Stimulated activated effector memory CD8-positive, alpha-beta T cell treated with anti-CD3 and anti-CD28 coated beads, Interleukin-12 subunit alpha, Interleukin-12 subunit beta, amount 100 ng/mL, for 72 hours (primary cell): ENCODE results near the gene SNAP25.

Experiments
- ATAC-seq: fragments of 150-1000 bp; cut with Tn5 transposase; 2 replicates; pipeline ENCODE4 v1.10.0; 2021
- DNase-seq, 2 donors: peaks; one replicate each; pipeline ENCODE4 v3.0.0; 2021 to 2022; ENCODE audit warnings: low spot score in 2 of 2
- H3K27ac Mint-ChIP-seq: one replicate; pipeline ENCODE4 v1.8.0; 2022; ENCODE audit warnings: mild to moderate bottlenecking, mixed read lengths
- H3K36me3 Mint-ChIP-seq: one replicate; pipeline ENCODE4 v1.8.0; 2022; ENCODE audit warnings: mild to moderate bottlenecking, mixed read lengths
- H3K4me1 Mint-ChIP-seq: one replicate; pipeline ENCODE4 v1.8.0; 2022; ENCODE audit warnings: mixed read lengths
- H3K4me3 Mint-ChIP-seq: one replicate; pipeline ENCODE4 v1.8.0; 2022; ENCODE audit warnings: mild to moderate bottlenecking, mixed read lengths
- H3K9me3 Mint-ChIP-seq: one replicate; pipeline ENCODE4 v1.8.0; 2022; ENCODE audit warnings: mixed read lengths

The SNAP25 gene

DNA sequence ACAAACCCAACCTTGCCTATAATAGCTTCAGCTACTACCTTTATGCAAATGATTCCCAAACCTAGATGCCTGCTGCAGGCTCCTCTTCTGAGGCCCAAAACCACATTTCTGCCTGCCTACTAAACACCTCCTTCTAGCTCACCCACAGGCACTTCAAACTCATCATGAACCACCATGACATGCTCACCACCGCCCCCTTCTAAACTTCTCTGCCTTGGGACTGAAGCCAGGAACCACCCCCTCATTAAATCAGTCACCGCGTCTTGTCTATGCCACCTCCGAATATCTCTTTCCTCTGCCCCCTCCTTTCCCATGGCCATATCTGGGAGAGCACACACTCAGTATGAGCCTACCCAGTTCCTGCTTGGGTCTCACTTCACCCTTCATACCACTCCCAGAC, 101.2 kb downstream of the SNAP25 start:
- Mint-ChIP-seq H3K9me3 (no peaks in the 10 kb centered on the region), H3K27ac (no peak overlapping the region), H3K4me1 (peaks cover 7% of the 10 kb centered on the region), H3K4me3 (no peak overlapping the region), H3K36me3 (no peaks in the 10 kb centered on the region)
- DNase-seq (no peak), ATAC-seq (peak; percentile 40)

DNA sequence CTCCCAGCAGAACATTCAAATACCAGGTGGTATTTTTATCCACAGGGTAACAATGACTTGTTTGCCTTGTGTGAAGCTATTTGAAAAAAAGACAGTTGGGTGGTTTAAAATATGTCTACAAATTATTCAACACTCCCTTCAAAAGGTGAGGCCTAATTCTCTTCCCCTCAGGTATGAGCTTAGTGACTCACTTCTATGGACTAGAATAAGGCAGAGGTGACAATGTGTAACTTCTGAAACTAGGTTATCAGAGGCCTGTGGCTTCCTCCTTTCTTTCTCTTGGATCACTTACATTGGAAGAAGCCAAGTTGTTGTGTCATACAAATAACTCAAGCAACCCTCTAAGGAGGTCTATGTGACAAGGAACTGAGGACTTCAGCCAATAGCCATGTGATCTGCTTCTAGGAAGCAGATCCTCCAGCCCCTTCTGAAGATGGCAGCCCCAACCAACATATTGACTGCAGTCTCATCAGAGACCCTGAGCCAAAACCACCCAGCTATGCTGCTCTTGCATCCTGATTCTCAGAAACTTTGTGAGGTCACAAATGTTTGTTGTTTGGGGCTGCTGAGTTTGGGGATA, 102.6 kb downstream of the SNAP25 start:
- no peak overlapping the region for H3K27ac Mint-ChIP-seq
- H3K36me3 Mint-ChIP-seq: no peaks in the 10 kb centered on the region
- H3K4me3 Mint-ChIP-seq: no peak overlapping the region
- peaks cover 7% of the 10 kb centered on the region for H3K4me1 Mint-ChIP-seq
- ATAC-seq: no peak
- no peaks in the 10 kb centered on the region for H3K9me3 Mint-ChIP-seq
- DNase-seq: no peak

- ATAC-seq: no peak
- Mint-ChIP-seq H3K9me3 (no peaks in the 10 kb centered on the region), H3K36me3 (no peaks in the 10 kb centered on the region), H3K27ac (no peak overlapping the region), H3K4me1 (peaks cover 7% of the 10 kb centered on the region), H3K4me3 (no peak overlapping the region)
- DNase-seq: no peak
These were observed 103.7 kb downstream of the SNAP25 start for GRCh38 chr20:10322073-10323012.

DNA sequence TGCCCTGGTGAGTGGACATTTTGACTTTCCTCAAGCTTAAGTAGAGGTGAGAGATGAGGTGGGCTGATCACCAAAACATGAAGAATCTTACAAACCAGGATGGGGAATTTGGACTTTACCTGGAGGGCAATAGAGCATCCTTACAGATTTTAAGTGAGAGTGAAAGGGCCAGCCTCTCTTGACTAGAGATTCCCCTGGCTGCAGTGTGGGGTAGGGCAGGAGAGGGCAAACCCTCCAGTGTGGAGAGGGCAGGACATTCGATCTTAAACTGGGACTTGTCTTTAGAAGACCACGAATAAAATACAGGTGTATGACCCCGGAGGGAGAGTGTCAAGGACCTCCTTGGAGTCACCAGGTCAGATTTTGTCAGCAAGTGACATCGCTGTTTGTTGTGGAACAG, 105.1 kb downstream of the SNAP25 start:
- Mint-ChIP-seq H3K27ac (no peak overlapping the region), H3K9me3 (no peaks in the 10 kb centered on the region), H3K4me1 (peaks cover 7% of the 10 kb centered on the region), H3K4me3 (no peak overlapping the region), H3K36me3 (no peaks in the 10 kb centered on the region)
- DNase-seq (no peak), ATAC-seq (peak; percentile 36)

- no peaks in the 10 kb centered on the region for H3K36me3 Mint-ChIP-seq
- no peak overlapping the region for H3K27ac Mint-ChIP-seq
These were observed 105.7 kb downstream of the SNAP25 start for GRCh38 chr20:10324198-10324847.

DNA sequence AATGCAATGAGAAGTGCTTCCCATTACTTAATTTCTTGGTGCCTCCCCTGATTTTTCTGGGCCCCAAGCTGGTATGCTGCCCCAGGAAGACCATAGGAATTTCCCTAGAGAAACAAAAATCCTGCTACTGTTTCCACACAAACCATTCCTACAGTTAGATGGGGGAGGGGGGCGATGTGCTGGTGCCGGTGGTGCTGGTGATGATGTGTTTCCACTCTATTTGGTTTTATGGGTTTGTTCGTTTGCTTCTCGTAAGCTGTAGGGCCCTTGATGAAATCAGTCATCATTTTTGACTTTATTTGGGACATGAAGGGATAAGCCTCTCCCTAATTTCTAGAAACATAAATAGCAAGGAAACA, 110.2 kb downstream of the SNAP25 start:
- H3K4me3 Mint-ChIP-seq: no peak overlapping the region
- H3K9me3 Mint-ChIP-seq: no peaks in the 10 kb centered on the region
- DNase-seq (no peak), ATAC-seq (no peak)
- no peaks in the 10 kb centered on the region for H3K4me1 Mint-ChIP-seq
- no peaks in the 10 kb centered on the region for H3K36me3 Mint-ChIP-seq
- no peak overlapping the region for H3K27ac Mint-ChIP-seq

More at GRCh38 chr20:10324198-10324847, 105.7 kb downstream of the SNAP25 start:
- ATAC-seq (peak; percentile 26), DNase-seq (no peak)
- H3K4me1 Mint-ChIP-seq: peaks cover 7% of the 10 kb centered on the region
- no peaks in the 10 kb centered on the region for H3K9me3 Mint-ChIP-seq
- no peak overlapping the region for H3K4me3 Mint-ChIP-seq

GRCh38 chr20:10329387-10330005, 110.9 kb downstream of the SNAP25 start:
- no peaks in the 10 kb centered on the region for H3K9me3 Mint-ChIP-seq
- H3K4me1 Mint-ChIP-seq: no peaks in the 10 kb centered on the region
- H3K27ac Mint-ChIP-seq: no peak overlapping the region
- no peak overlapping the region for H3K4me3 Mint-ChIP-seq
- no peaks in the 10 kb centered on the region for H3K36me3 Mint-ChIP-seq
- ATAC-seq: no peak
- no peak for DNase-seq

- H3K4me3 Mint-ChIP-seq: no peak overlapping the region
- no peaks in the 10 kb centered on the region for H3K9me3 Mint-ChIP-seq
- DNase-seq (no peak), ATAC-seq (no peak)
- H3K4me1 Mint-ChIP-seq: no peaks in the 10 kb centered on the region
- H3K36me3 Mint-ChIP-seq: no peaks in the 10 kb centered on the region
- no peak overlapping the region for H3K27ac Mint-ChIP-seq
These were observed 111.4 kb downstream of the SNAP25 start for GRCh38 chr20:10330071-10330470.

GRCh38 chr20:10332656-10333415, 114.2 kb downstream of the SNAP25 start:
- Mint-ChIP-seq H3K36me3 (no peaks in the 10 kb centered on the region), H3K9me3 (no peaks in the 10 kb centered on the region), H3K4me1 (peaks cover 6% of the 10 kb centered on the region), H3K27ac (no peak overlapping the region), H3K4me3 (no peak overlapping the region)
- DNase-seq (no peak), ATAC-seq (no peak)

GRCh38 chr20:10336959-10337729, 118.5 kb downstream of the SNAP25 start:
- Mint-ChIP-seq H3K9me3 (no peaks in the 10 kb centered on the region), H3K36me3 (no peaks in the 10 kb centered on the region), H3K4me1 (peaks cover 6% of the 10 kb centered on the region), H3K4me3 (no peak overlapping the region), H3K27ac (no peak overlapping the region)
- ATAC-seq: no peak
- no peak for DNase-seq

GRCh38 chr20:10338426-10339180, 120.0 kb downstream of the SNAP25 start:
- H3K4me1 Mint-ChIP-seq: peaks cover 6% of the 10 kb centered on the region
- H3K4me3 Mint-ChIP-seq: no peak overlapping the region
- ATAC-seq: no peak

GRCh38 chr20:10339609-10340008, 121.0 kb downstream of the SNAP25 start:
- Mint-ChIP-seq H3K9me3 (no peaks in the 10 kb centered on the region), H3K4me1 (peaks cover 6% of the 10 kb centered on the region), H3K36me3 (no peaks in the 10 kb centered on the region), H3K27ac (no peak overlapping the region), H3K4me3 (no peak overlapping the region)
- DNase-seq: no peak
- no peak for ATAC-seq

More at GRCh38 chr20:10338426-10339180, 120.0 kb downstream of the SNAP25 start:
- no peak overlapping the region for H3K27ac Mint-ChIP-seq
- H3K9me3 Mint-ChIP-seq: no peaks in the 10 kb centered on the region
- H3K36me3 Mint-ChIP-seq: no peaks in the 10 kb centered on the region
- DNase-seq: no peak

DNA sequence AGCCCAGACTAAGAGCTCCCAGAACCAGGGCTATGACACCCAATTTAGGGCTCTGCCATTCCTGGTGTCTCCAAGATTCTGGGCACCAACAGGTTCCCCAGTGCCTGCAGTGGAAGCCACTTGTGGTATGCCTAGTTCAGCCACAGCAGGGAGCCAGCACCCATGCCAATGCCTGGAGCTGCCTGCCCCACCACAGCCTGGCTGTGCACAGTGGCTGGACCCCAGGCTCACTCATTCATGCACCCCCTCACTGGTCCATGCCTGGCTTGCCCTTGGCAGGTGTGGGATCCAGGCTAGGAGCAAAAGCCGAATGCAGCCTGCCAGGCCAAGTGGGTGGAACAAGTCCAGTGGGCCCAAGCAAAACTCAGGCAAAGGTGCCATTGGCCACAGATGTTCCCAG, 123.5 kb downstream of the SNAP25 start:
- DNase-seq (no peak), ATAC-seq (no peak)
- Mint-ChIP-seq H3K27ac (no peak overlapping the region), H3K4me3 (no peak overlapping the region), H3K9me3 (no peaks in the 10 kb centered on the region), H3K36me3 (no peaks in the 10 kb centered on the region), H3K4me1 (peaks cover 5% of the 10 kb centered on the region)

DNA sequence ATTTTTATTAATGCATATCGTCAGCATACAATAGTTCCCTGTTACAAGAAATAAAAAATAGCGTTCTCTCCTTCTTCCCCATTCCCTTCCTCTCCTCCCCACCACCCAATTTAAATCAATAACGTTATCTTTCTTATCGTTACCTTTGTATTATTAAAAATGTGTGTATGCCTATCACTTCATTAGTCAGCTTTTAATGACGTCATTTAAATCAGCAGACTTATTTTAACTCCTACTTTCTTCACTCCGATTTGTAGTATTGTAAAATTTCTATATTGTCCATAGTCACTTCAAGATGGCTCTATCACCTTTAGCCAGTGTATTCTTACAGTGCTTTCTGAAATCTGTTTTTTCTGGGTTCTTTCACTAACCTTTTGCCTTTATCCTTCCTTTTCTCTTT, 126.3 kb downstream of the SNAP25 start:
- Mint-ChIP-seq H3K27ac (no peak overlapping the region), H3K36me3 (no peaks in the 10 kb centered on the region), H3K4me1 (no peaks in the 10 kb centered on the region), H3K9me3 (no peaks in the 10 kb centered on the region), H3K4me3 (no peak overlapping the region)
- DNase-seq: no peak
- no peak for ATAC-seq
